HG02623 (cell line): Measurements from ENCODE around the gene SYNRG.
"Not testable (repeated sequence)": the region's sequence is repeated elsewhere in the genome, so short reads cannot be mapped to it uniquely, and the experiment has no call there.

ENCODE experiments used
- ATAC-seq: cut with Tn5 transposase; IDR thresholded peaks from one replicate; pipeline ENCODE4 v1.9.1; 2021; ENCODE audit warnings: moderate library complexity; ENCODE audit not compliant: unreplicated experiment

Gene SYNRG

GRCh38 chr17:37609170-37610040 lies at the start of gene SYNRG:
Gene SYNRG, minus strand, starts transcription at chr17:37609418. Its CDS starts 63 bp downstream, at chr17:37609355.
- ATAC-seq: peak; percentile 87

DNA sequence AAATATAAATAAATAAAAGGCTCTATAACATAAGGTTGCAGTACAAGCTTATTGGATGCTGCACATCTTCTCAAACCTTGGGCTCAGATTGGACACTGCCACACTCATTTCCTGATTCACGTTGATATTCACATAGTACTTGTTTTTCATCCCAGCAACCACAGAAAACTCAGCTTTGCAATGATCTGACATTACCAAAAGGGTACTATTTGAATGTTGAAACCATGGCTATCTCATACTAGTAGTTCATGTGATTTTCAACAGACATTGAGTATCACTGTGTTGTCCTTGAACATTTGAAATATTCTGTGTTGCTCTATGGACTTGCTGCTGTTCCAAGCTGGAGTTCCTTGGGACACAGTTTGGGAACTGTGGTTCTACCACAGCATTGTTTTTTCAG lies 48.0 kb upstream of the SYNRG start:
- no peak for ATAC-seq

- ATAC-seq: no peak
Observed at GRCh38 chr17:37651849-37652248, 42.6 kb upstream of the SYNRG start.

DNA sequence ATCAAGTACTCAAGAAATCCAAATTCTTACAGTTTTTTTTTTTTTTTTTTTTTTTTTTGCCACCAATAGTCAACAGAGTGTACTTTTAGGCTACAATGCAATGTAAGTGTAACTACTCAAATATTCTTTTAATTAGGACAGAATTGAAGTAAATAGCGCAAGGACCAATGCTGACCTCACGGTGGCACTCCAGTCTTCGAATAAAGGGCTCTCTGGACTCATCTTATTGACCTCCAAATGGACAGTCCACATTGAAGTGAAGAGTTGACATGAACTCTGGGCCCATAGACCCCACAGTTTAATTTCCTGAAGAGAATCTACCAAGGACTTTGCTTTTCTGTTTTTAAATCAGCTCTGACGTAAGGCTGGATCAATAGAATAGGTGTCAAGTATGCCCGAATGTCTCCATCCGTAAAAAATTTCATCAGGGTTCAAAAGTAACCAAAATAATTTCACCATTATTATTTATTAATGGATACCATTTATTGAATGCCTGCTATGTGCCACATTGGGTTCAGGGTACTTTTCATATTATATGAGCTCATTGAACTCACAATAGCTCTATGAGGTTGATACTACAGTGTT lies 41.3 kb upstream of the SYNRG start:
- ATAC-seq: no peak

DNA sequence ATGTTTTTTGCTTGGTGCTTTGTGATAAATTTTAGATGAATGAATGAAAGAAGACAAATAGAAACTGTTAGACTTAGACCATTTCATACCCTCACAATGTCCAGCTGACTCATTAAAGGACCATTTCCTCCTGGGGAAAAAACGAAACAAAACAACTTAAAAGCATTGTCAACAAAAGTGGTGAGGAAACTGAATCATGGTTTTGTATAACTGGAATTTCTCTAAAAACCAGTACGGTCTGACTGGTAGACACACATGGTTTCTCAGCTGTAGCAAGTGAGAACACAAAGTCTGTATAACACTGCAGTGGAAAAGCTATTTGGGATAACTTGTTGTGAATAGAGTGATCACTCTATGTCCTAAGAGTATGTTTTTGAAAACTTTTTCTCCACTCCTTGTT lies 39.3 kb upstream of the SYNRG start:
- ATAC-seq: no peak

DNA sequence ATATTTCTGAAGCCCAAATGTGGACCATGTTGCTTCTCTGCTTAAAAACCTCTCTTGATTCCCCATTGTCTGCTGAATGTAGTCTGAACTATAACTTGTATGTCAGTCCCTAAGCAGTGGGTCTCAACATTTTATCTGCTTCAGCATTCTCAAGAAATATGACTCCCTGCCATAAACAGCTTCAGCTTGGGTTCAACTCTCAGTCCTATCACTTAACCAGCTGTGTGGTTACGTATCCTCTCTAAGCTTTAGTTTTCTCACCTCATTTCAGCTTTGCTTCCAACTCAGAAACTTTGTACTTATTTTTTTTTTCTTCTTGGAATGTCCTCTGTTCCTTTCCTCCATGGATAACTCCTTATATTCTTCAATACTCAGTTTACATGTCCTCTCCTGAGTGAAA lies 38.6 kb upstream of the SYNRG start:
- ATAC-seq: no peak

DNA sequence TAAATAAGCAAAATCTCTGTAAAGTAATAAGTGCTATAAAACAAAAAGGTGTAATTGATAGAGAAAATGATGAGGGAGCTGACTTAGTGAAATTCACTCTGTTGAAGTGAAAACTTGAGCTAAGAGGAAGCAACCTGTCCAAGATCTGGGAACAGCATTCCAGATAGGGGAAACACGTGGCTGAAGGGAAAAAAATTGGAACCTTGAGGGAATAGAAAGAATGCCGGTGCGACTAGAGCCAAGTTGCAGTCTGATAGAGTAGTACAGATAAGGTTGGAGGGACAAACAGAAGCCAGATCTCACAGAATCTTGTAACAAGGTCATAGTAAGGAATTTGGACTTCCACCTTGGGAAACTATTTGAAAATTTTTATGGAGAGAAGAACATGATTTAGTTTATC lies 34.7 kb upstream of the SYNRG start:
- no peak for ATAC-seq

- ATAC-seq: peak; percentile 83
Observed at GRCh38 chr17:37643118-37643766, 34.0 kb upstream of the SYNRG start, which contains the start of gene DDX52. Gene DDX52, minus strand, starts transcription at chr17:37643446. Its CDS starts 26 bp downstream, at chr17:37643420.

GRCh38 chr17:37642681-37643080 lies 33.5 kb upstream of the SYNRG start:
- no peak for ATAC-seq

GRCh38 chr17:37640015-37640414 lies 30.8 kb upstream of the SYNRG start:
- ATAC-seq: no peak

DNA sequence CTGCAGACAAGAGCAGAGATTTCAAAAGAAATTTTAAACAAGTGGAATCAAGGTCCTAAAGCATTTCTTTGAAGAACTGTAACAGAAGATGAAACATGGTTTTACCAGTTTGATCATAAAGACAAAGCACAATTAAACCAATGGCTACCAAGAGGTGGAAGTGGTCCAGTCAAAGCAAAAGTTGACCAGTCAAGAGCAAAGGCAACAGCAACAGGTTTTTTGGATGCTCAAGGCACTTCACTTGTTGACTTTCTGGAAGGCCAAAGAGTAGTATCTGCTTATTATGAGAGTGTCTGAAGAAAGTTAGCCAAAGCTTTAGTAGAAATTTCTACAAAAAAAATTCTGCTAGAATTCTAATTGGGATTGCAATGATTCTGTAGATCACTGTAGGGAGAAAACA lies 28.7 kb upstream of the SYNRG start:
- no peak for ATAC-seq

DNA sequence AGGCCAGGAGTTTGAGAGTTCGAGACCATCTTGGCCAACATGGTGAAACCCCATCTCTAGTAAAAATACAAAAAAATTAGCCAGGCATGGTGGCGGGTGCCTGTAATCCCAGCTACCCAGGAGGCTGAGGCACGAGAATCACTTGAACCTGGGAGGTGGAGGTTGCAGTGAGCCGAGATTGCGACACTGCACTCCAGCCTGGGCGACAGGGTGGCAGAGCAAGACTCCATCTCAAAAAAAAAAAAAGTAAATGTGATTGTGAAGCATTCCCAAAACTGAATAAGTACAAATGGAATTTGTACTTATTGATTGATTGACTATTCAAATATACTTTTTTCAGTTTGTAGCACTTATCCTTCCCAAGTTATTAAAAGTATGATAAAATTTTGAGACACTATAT lies 7.2 kb upstream of the SYNRG start:
- ATAC-seq: not testable (repeated sequence)

GRCh38 chr17:37614823-37615222 lies 5.6 kb upstream of the SYNRG start:
- no peak for ATAC-seq

GRCh38 chr17:37614391-37614790 lies 5.2 kb upstream of the SYNRG start:
- no peak for ATAC-seq

DNA sequence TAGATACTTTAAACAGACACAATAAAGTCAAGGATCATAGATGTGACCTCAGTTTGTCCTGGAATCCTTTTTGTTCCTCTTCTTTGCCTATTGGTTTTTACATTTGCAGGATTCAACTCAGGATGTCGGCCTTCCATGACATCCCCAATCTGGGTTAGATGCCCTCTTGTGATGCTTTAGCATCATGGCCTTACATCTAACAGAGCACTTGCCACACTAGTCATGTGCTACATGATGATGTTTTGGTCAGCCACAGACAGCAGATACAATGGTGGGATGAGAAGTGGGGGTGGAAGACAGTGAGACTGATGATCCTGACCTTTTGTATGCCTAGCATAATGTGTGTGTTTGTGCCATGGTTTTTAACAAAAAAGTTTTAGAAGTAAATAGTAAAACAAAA lies 1.8 kb upstream of the SYNRG start:
- no peak for ATAC-seq

GRCh38 chr17:37610041-37610420 lies 813 bp upstream of the SYNRG start:
- not testable (repeated sequence) for ATAC-seq

DNA sequence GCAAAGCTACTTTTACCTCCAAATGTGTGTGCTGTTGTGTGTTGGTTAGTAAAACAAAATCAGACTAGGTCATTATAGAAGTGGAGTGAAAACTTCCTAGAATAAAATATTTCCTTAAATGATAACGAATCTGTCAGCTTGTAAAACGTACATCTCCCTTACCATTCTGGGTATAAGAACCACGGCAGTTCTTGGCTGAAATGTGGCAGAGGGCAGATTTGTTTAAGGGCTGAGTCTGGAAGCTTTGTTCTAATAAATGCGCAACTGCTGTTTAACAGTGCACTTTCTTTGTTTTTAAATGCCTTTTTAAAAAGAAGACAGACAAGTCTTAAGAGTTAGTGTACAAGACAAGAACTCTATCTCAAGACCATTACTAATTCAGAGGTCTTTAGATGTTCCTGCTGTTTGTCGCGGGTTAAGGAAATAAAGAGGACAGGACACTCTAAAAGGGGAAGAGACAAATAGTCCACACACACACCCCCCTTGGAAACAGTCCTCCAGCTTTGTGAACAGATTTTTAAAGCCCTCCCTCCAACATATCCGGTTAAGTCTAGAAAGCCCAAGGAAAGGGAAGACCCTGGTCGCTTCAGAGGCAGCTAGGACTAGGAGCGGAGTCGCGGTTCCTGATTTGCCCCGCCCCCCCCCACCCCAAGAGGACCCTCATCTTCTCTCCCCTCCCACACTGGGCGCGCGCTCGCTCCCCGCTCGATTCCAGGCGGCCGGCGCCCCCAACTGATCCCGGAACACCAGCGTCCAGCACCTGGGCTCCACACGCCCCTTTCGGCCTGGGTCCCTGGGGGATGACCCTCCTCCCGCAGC lies 658 bp downstream of the SYNRG start:
- peak; percentile 16 for ATAC-seq

DNA sequence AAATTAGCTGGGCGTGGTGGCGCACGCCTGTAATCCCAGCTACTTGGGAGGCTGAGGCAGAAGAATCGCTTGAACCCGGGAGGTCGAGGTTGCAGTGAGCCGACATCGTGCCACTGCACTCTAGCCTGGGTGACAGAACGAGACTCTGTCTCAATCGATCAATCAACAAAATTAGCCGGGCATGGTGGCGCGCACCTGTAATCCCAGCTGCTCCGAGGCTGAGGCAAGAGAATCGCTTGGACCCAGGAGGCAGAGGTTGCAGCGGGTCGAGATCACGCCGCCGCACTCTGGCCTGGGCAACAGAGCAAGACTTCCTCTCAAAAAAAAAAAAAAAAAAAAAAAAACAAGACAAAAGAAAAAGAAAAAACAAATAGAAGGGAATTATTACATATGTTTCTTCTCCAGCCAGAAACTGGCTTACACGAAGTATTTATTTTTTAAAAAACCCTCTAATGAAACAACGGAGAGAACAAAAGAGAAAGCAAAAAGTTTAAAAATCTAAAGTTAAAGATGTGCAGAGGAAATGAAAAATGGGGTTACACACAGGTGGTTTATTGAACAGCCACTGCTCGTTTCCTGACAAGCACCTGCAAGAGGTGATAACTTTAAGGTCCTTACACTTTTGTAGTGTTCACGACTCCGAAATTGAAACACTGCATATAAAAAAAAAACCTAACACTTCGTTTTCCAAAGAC lies 1.4 kb downstream of the SYNRG start:
- no peak for ATAC-seq

GRCh38 chr17:37605813-37606505 lies 3.3 kb downstream of the SYNRG start:
- no peak for ATAC-seq

DNA sequence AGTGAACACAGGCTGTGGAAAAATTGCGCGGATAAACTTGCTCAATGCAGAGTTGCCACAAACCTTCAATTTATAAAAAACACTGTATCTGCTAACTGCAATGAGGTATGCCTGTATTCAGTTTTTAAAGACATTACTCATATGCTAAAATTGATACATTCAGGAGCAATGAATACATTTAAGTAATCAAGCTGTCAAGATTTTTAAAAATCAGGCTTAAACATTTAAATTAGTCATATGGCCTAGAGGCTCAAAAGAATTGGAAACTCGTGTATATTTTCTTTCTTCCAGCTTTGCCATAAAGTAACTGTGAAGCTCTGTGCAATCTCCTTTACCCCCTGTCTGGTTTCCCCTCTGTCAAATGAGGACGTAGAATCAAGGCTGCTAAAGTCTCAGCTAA lies 4.1 kb downstream of the SYNRG start:
- no peak for ATAC-seq
